Activated CD8-positive, alpha-beta memory T cell treated with anti-CD3 and anti-CD28 coated beads, Interleukin-2, amount 50 U/mL, for 1 hour (primary cell): ENCODE measurements around the gene CYTH3.

Experiments used
- DNase-seq: peaks from one replicate; pipeline ENCODE4 v3.0.0-alpha.2; 2020; ENCODE audit errors: extremely low read depth

Gene CYTH3

DNA sequence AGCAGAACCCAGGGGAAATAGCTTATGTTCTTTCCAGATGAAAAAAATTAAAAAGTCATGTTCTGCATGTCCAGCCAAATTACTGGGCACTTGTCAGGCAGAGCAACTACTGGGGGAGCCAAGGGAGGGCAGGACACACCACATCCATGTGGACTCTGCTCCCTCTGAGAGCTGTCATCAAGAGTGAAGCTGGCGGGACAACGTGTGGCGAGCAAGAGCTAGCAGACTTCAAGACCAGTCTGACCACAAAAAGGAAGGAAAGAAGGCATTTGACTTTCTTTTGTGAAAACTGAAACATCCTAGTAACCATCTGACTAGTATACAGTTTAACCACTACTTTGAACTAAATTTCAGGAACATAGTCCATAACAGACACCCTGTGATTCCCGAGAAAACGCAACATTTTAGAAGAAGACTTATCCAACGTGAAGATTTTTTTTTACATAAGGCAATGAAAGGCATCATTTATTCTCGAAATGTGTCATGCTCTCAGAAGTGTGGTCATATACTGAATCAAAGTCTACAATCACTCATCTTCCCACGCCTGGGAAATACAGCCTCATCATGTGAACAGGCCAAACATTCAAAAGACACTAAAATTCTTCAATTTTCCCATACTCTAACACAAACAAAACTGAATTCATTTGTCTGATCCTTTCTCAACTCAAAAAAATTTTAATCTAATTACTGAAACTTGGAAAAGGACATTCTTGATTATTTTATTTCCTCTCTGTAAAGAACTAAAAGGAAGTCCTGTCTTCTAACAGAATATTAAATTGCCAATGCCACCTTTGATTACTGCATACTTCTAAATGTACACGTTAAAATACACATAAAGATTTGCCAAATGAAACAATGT lies 15.5 kb downstream of the CYTH3 start:
- no peak for DNase-seq

DNA sequence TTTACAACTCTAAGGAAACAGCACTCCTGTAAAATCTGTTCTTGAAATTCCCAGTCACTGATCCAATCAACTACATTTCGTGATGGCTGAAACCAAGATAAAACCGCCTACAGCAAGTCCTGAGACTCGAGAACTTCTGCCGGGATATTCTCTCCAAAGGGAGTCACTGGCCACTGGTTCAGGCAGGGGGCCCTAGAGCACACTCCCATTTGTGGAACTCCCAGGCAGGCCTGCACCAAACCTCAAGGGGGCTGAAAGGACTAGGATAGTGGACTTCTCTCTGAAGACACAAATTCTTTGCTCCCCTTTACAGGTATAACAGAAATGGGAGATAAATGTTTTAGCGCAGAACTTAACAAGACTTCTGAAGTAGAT lies 16.3 kb downstream of the CYTH3 start:
- no peak for DNase-seq

- no peak for DNase-seq
Observed at GRCh38 chr7:6254866-6255265, 17.6 kb downstream of the CYTH3 start.

- DNase-seq: no peak
Observed at GRCh38 chr7:6252748-6253147, 19.7 kb downstream of the CYTH3 start.

DNA sequence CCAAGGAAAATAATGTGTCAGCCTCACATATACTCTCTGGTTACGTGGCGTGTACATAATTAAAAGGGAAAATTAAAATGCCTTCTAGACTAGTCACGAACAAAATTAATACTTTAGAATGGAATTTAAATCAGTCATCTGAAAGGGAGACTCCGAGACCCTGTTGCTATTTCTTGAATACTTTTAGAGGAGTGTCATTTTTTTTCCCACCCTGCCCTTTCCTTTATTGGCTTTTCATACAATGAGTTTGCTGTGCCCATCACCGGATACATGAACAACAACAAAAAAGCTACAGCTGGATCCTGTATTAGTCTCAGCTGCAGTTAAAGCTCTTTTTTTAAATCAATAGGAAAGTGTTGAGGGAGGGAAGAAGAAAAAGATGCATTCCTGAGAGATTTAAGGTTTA lies 20.1 kb downstream of the CYTH3 start:
- DNase-seq: no peak

DNA sequence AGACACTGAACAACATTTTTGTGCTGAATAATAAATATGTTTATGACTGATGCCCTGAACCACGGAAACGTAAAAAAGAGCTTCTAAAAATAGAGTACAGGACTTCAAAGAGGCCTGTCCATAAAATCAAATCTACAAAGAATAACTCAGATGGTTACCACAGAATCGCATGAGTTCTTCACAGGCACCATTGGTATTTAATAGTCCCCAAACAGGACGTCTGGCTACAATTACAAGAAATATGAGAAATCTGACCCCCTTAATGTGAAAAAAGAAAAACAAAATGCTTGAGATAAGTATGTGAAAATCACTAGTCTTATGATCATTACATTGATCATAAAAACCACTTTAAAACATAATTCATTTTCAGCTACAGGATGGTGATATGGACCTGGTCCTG lies 20.8 kb downstream of the CYTH3 start:
- DNase-seq: no peak

GRCh38 chr7:6250364-6250833 lies 22.0 kb downstream of the CYTH3 start:
- DNase-seq: no peak

DNA sequence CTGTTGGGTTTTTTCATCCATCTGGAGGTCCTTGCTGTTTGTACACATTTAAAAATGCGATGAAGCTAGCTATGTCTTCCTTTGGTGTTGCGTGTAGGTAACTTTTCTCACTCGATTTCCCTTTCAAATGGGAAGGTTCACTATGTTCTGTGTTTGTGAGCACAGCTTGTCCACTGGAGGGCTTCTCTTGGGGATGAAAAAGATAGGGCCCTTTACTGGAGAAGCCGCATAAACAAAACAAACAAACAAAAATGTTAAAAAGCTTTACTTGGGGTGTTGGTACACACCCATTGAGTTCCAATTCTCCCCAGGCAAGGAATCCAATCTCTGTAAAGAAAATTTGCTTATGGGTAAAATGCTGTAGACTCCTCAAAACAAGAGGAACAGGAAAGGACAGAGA lies 23.4 kb downstream of the CYTH3 start:
- no peak for DNase-seq

GRCh38 chr7:6248581-6248980 lies 23.8 kb downstream of the CYTH3 start:
- DNase-seq: no peak

GRCh38 chr7:6246251-6246917 lies 26.0 kb downstream of the CYTH3 start:
- DNase-seq: no peak

GRCh38 chr7:6244021-6244420 lies 28.4 kb downstream of the CYTH3 start:
- no peak for DNase-seq

DNA sequence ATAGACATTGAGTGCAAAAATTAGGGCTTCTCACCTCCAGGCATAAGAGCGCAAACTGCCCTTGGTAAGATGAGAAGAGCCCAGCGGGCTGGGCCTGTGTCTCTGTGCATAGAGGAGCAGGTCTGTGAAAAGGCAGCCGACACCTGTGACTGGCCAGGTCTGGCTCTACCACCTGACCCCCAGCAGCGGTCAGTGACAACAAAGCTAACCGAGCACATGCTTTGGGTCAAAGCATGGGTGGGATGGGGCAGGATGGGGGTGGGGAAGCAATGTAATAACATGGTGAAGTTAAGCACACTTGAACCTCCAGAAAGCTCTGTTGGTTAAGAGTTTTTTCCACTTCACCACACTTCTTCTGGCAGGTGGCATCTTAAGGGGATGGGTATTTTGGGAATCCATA lies 29.3 kb downstream of the CYTH3 start:
- no peak for DNase-seq

DNA sequence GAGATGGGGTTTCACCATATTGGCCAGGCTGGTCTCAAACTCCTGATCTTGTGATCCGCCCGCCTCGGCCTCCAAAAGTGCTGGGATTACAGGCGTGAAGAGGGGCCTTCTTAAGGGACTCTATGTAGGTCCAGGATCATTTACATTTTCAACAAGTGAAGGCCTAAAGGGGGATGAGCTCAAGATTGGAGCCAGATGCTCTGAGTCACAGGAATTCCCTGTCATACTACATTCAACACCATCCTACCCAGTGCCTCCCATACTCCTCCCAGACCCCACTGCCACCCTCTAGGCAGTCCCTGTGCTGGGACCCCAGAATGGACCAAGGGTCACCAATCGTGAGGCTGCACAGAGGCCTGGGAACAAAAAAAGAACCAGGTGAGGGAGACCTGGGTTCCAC lies 29.9 kb downstream of the CYTH3 start:
- DNase-seq: no peak

GRCh38 chr7:6241607-6241973 lies 30.8 kb downstream of the CYTH3 start:
- no peak for DNase-seq

GRCh38 chr7:6238309-6238925 lies 34.0 kb downstream of the CYTH3 start:
- no peak for DNase-seq

DNA sequence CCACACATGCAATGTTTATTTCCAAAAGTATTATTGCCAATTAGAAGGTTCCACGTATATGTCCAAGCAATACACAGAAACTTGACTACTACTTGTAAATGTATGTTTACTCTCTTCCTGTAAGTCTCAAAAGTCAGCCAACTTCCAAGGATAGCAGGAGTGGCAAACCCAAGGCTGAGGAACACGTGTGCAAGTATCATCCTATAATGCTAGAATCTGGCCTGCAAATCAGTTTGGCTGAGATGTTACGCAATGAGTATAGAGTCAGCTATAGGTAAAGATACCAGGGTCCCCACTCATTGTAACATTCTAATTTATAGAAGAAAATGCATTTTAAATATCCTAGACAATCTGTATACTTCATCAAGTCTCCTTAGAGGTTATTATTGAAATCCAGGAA lies 34.7 kb downstream of the CYTH3 start:
- no peak for DNase-seq

DNA sequence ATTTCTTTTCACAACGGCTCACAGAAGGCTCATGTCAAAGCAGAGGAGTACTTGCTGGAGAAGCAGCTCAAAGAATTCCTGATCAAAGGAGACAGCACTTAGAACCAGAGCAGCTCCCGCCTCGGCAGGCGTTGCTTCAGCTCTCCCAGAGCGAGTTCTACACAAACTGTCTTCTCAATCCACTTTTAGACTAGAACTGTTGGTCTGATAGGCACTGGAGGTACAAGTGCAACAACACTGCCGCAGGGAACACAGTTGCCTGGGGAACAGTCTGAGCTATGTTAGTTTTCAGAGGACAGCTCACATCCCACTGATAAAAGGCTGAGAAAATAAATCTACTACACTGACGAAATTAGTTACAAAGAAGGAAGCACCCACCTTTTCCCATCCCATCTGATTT lies 35.4 kb downstream of the CYTH3 start:
- no peak for DNase-seq

- no peak for DNase-seq
Observed at GRCh38 chr7:6235029-6235871, 37.2 kb downstream of the CYTH3 start.

DNA sequence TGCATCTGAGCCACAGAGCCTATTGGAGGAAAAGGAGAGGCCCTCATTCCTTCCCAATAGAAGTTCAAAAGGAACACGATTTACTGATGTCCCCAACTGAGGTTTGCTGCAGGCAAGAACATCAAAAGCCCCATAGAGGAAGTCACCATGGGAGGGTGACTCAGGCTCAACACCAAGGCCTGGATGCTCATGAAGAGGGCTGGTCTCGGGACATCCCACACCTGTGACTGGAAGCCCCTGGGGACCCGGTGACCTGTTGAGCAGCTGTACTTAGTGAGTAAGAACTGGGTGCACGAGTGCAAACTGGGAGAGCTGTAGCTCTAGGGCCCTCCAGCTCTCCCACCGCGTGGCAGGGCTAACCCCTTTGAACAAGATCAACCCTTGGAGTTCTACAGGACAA lies 38.0 kb downstream of the CYTH3 start:
- no peak for DNase-seq

DNA sequence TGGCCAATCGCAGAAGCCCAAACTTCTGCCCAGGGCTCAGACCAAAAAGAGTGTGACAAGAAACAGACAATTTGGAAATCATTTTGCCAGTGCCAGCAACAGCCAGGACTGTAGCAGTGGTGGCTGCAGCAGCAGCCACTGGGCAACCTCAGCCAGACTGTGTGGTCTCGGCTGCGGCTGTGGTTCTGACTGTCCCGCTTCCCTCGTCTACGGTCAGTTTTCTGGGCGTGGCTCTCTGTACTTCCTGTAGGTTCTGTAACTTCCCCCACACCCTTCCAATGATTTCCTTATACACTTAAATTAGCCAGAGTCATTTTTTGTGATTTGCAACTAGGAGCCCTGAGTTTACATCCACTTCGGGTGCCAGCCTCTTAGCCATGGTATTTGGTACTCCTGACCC lies 39.9 kb downstream of the CYTH3 start:
- DNase-seq: no peak

DNA sequence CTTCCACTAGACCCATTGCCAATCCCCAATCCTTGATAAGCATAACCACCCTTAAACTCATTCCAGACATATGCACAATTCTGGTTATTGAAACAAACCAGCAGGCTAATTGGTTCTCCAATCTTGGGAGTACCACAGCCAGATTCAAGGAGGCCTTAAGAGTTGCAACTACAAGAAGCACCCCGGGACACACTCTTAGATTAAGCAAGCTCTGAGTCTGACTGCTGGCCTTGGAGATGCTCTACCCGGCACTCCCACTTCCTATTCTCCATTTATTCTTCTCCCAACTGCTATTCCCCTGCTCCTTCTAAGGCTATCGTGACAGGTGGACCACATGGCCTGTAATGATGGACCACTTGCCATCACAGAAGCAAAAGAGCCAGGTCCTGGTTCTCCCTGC lies 40.3 kb downstream of the CYTH3 start:
- no peak for DNase-seq

GRCh38 chr7:6231184-6231583 lies 41.2 kb downstream of the CYTH3 start:
- DNase-seq: no peak
